KOPT-K1 (cell line): ENCODE results near the gene IGSF8.

Source experiments
- H3K27ac ChIP-seq: fragments of 200-600 bp; sonication (generic); 2 replicates; pipeline ENCODE4 v1.5.1; 2016; ENCODE audit warnings: antibody characterized with exemption, mild to moderate bottlenecking, low read depth, low read length; ENCODE audit not compliant: poor library complexity, severe bottlenecking
- H3K36me3 ChIP-seq: fragments of 200-600 bp; sonication (generic); 2 replicates; pipeline ENCODE4 v1.5.1; 2017; ENCODE audit warnings: antibody characterized with exemption, mild to moderate bottlenecking, low read length, moderate library complexity; ENCODE audit not compliant: insufficient read depth
- H3K9me3 ChIP-seq: fragments of 200-600 bp; sonication (generic); 2 replicates; pipeline ENCODE4 v1.5.1; 2017; ENCODE audit warnings: antibody characterized with exemption, low read length, mild to moderate bottlenecking; ENCODE audit not compliant: insufficient read depth, poor library complexity, severe bottlenecking

Gene IGSF8

GRCh38 chr1:160090760-160091159 lies 7.7 kb downstream of the IGSF8 start:
- Histone ChIP-seq H3K9me3 (no peaks in the 10 kb centered on the region), H3K36me3 (peaks cover 44% of the 10 kb centered on the region; the same call in 1 of the 2 replicates), H3K27ac (no peak overlapping the region)

- H3K27ac ChIP-seq: no peak overlapping the region
- peaks cover 47% of the 10 kb centered on the region; the same call in 1 of the 2 replicates for H3K36me3 ChIP-seq
- H3K9me3 ChIP-seq: no peaks in the 10 kb centered on the region
Observed at GRCh38 chr1:160089883-160090282, 8.5 kb downstream of the IGSF8 start.

- no peaks in the 10 kb centered on the region for H3K9me3 ChIP-seq
- no peak overlapping the region for H3K27ac ChIP-seq
- peaks cover 30% of the 10 kb centered on the region; the same call in 1 of the 2 replicates for H3K36me3 ChIP-seq
Observed at GRCh38 chr1:160087118-160087662, 11.2 kb downstream of the IGSF8 start.

GRCh38 chr1:160086456-160086892 lies 11.9 kb downstream of the IGSF8 start:
- peaks cover 23% of the 10 kb centered on the region; the same call in 1 of the 2 replicates for H3K36me3 ChIP-seq
- no peaks in the 10 kb centered on the region for H3K9me3 ChIP-seq
- H3K27ac ChIP-seq: no peak overlapping the region

GRCh38 chr1:160085686-160086455 lies 12.5 kb downstream of the IGSF8 start:
- Histone ChIP-seq H3K36me3 (peaks cover 18% of the 10 kb centered on the region; the same call in 1 of the 2 replicates), H3K27ac (no peak overlapping the region), H3K9me3 (no peaks in the 10 kb centered on the region)

- H3K27ac ChIP-seq: no peak overlapping the region
- H3K9me3 ChIP-seq: no peaks in the 10 kb centered on the region
- peaks cover 13% of the 10 kb centered on the region; the same call in 1 of the 2 replicates for H3K36me3 ChIP-seq
Observed at GRCh38 chr1:160084771-160085321, 13.6 kb downstream of the IGSF8 start.

- no peak overlapping the region for H3K27ac ChIP-seq
- peaks cover 12% of the 10 kb centered on the region; the same call in 1 of the 2 replicates for H3K36me3 ChIP-seq
- no peaks in the 10 kb centered on the region for H3K9me3 ChIP-seq
Observed at GRCh38 chr1:160083968-160084770, 14.2 kb downstream of the IGSF8 start.

- Histone ChIP-seq H3K27ac (no peak overlapping the region), H3K36me3 (peaks cover 10% of the 10 kb centered on the region; the same call in 1 of the 2 replicates), H3K9me3 (no peaks in the 10 kb centered on the region)
Observed at GRCh38 chr1:160082926-160083325, 15.5 kb downstream of the IGSF8 start.

- H3K36me3 ChIP-seq: peaks cover 10% of the 10 kb centered on the region; the same call in 1 of the 2 replicates
- H3K27ac ChIP-seq: no peak overlapping the region
- H3K9me3 ChIP-seq: no peaks in the 10 kb centered on the region
Observed at GRCh38 chr1:160082487-160082886, 15.9 kb downstream of the IGSF8 start.

GRCh38 chr1:160081261-160081936 lies 17.0 kb downstream of the IGSF8 start, which contains the start of gene KCNJ9:
KCNJ9 (plus strand) TSS chr1:160081538; CDS start chr1:160084031, 2,493 bp downstream.
- no peaks in the 10 kb centered on the region for H3K9me3 ChIP-seq
- H3K27ac ChIP-seq: no peak within 1 kb of the TSS
- H3K36me3 ChIP-seq: peaks cover 10% of the 10 kb centered on the region; the same call in 1 of the 2 replicates

GRCh38 chr1:160080381-160081100 lies 17.9 kb downstream of the IGSF8 start:
- H3K36me3 ChIP-seq: peaks cover 10% of the 10 kb centered on the region; the same call in 1 of the 2 replicates
- no peak overlapping the region for H3K27ac ChIP-seq
- H3K9me3 ChIP-seq: no peaks in the 10 kb centered on the region

- Histone ChIP-seq H3K36me3 (0 out of 2 replicates have a peak, but pooled peaks cover 3% of the 10 kb centered on the region), H3K9me3 (no peaks in the 10 kb centered on the region), H3K27ac (no peak overlapping the region)
Observed at GRCh38 chr1:160079448-160079847, 19.0 kb downstream of the IGSF8 start.

GRCh38 chr1:160078512-160079195 lies 19.8 kb downstream of the IGSF8 start:
- no peaks in the 10 kb centered on the region for H3K9me3 ChIP-seq
- no peaks in the 10 kb centered on the region for H3K36me3 ChIP-seq
- no peak overlapping the region for H3K27ac ChIP-seq
